C4-2B (cell line): ENCODE data around the gene ING5.
"Not testable (repeated sequence)": the region's sequence is repeated elsewhere in the genome, so short reads cannot be mapped to it uniquely, and the experiment has no call there.

ENCODE experiments used
- H3K27ac ChIP-seq: fragments of 450-650 bp; 2 replicates; pipeline ENCODE4 v1.5.1; 2017
- ZFX ChIP-seq: fragments of 450-650 bp; IDR thresholded peaks from 2 replicates; pipeline ENCODE4 v1.6.1; 2017
- TF ChIP-seq, protein P1 (sequence below): fragments of 450-650 bp; conservative IDR thresholded peaks from 2 replicates; pipeline ENCODE4 v1.5.1; 2017; ENCODE audit warnings: mild to moderate bottlenecking

The ING5 gene

DNA sequence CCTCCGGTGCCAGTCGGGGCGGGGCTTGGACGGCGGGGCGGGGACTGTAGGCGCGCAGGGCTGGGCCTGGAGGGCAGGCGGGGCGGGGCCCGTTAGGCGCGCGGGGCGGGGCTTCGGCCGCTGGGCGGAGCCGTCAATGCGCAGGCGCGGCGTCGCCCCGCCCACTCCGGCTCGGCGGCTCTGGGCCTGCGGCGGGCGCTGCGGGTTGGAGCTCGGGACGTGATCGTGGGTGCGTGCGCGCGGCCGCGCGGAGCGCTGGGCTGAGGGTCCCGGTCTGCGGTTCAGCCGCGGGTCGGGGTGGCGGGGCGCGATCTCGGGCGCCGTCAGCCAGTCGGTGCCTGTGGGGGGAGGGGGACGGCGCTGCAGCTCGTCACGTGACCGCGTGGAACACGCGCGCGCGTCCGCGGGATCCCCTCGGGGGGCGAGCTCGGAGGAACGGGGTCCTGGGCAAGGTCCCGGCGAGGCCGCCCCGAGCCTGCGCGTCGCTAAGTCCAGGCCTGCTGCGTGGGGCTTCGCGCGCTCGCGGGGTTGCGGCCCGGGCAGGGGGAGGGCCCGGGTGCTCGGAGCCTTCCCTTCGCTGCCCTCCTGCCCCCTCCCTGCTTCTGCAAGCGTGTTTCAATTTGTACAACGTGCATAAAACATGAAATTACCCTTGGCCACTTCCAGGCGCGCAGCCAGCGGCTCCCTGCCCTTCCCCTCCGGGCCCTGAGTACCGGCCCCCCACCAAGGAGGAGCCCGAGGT lies 32.8 kb downstream of the ING5 start, which contains the start of gene D2HGDH:
Gene D2HGDH, plus strand, starts transcription at position 164 of the 742 bp plus-strand sequence. CDS start 595 bp downstream, outside the sequence.
- H3K27ac ChIP-seq = peak within 1 kb of the TSS; percentile 95
- TF ChIP-seq, protein P1, sequence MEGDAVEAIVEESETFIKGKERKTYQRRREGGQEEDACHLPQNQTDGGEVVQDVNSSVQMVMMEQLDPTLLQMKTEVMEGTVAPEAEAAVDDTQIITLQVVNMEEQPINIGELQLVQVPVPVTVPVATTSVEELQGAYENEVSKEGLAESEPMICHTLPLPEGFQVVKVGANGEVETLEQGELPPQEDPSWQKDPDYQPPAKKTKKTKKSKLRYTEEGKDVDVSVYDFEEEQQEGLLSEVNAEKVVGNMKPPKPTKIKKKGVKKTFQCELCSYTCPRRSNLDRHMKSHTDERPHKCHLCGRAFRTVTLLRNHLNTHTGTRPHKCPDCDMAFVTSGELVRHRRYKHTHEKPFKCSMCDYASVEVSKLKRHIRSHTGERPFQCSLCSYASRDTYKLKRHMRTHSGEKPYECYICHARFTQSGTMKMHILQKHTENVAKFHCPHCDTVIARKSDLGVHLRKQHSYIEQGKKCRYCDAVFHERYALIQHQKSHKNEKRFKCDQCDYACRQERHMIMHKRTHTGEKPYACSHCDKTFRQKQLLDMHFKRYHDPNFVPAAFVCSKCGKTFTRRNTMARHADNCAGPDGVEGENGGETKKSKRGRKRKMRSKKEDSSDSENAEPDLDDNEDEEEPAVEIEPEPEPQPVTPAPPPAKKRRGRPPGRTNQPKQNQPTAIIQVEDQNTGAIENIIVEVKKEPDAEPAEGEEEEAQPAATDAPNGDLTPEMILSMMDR = no peak
- TF ChIP-seq ZFX = peak; percentile 50; the same call in 1 of the 2 replicates

DNA sequence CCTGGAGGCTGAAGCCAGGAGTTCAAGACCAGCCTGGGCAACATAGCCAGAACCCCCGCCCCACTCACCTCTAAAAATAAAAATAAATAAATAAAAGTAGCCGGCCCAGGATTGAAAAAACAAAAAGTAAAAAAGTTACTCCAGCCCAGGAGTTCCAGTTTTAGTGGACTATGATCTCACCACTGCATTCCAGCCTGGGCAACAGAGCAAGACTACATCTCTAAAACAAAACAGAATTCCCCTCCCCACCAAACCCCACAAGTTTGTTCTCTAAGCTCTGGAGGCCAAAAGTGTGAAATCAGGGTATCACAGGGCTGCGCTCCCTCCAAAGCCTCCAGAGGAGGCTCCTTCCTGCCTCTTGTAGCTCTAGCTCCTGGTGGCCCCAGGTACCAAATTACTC lies 34.3 kb downstream of the ING5 start:
- TF ChIP-seq ZFX = no peak
- TF ChIP-seq, protein P1 = no peak
- H3K27ac ChIP-seq = peak overlapping the region; percentile 95; the same call in 1 of the 2 replicates

DNA sequence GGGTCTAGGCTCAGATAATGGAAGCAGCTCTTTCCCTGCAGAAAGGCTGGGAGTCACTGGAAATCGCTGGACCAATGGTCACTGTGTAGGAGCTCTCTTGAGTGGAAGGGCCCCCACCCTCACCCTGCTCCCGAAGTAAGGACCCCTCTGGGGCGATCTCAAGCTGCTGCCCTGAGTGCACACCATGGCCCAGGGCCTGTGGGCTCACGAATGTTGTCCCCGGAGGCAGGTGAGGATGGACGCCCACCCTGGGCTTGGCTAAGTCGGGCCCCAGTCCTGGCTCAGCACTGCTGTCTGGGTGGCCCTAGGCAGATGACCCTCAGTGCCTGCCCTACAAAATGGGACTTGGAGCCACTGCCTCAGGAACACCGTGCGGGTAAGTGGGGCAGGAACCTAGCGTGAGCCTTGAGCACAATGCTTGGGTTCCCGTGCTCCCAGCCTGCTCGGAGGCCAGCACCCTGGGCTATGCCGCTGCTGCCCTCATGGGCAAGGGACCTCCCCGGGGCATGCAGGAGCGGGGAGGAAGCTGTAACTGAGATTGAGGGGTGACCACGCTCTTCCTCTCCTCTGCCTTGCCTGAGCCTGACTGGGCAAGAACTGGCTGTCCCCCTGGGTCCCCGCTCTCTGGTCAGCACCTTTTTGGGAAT lies 36.3 kb downstream of the ING5 start:
- TF ChIP-seq, protein P1 = no peak
- no peak for TF ChIP-seq ZFX
- H3K27ac ChIP-seq = no peak overlapping the region

DNA sequence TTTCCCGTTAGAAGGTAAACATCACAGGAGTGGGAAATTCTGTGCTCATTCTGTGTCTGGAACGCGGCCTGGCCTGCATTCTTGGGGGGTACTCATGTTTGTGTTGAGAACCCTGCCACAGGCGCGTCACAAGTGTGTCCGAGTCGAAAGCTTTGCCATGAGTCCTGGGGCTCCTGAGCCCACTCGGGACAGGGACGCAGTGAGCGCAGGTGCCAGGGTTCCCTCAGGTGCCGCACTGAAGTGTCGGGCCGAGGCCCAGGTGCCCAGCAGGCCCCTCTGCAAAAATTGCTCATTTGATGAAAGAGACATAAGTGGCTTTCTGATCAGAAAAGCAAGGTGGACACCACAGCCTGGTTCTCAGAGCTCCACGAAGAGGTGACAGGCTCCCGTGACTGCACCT lies 37.3 kb downstream of the ING5 start:
- no peak for TF ChIP-seq ZFX
- TF ChIP-seq, protein P1 = no peak
- H3K27ac ChIP-seq = no peak overlapping the region

DNA sequence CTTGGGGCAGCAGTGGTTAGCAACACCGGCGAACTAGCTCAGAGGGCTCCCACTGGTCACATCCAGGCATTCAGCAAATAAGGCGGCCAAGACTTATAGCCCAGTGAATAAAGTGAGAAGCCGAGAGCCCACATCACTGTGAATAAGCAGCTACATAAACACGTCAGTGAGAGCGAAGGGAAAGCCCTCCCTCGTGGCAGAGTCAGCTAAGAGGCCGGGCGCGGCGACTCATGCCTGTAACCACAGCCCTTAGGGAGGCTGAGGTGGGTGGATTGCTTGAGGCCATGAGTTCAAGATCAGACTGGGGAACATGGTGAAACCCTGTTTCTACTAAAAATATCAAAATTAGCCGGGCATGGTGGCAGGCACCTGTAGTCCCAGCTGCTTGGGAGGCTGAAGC lies 37.8 kb downstream of the ING5 start:
- no peak overlapping the region for H3K27ac ChIP-seq
- TF ChIP-seq ZFX = no peak
- TF ChIP-seq, protein P1 = no peak

DNA sequence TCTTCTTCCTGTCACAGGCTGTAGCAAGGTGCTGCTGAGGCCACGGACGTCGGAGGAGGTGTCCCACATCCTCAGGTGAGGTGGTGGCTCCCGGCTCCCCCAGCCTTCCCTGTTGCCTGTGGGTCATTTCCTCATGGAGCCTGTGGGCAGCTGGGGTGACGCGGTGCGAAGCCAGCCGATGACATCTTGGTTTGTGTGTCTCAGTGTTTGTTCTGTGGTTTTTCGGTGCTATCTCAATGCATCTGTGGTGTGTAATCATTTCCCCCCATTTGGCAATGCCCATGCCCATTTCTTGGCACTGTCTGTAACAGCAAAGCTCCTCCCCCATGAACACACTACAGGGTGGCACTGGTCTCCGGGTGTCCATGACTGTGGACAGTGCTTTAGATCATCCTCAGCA lies 39.2 kb downstream of the ING5 start:
- TF ChIP-seq, protein P1 = no peak
- no peak for TF ChIP-seq ZFX
- H3K27ac ChIP-seq = no peak overlapping the region

DNA sequence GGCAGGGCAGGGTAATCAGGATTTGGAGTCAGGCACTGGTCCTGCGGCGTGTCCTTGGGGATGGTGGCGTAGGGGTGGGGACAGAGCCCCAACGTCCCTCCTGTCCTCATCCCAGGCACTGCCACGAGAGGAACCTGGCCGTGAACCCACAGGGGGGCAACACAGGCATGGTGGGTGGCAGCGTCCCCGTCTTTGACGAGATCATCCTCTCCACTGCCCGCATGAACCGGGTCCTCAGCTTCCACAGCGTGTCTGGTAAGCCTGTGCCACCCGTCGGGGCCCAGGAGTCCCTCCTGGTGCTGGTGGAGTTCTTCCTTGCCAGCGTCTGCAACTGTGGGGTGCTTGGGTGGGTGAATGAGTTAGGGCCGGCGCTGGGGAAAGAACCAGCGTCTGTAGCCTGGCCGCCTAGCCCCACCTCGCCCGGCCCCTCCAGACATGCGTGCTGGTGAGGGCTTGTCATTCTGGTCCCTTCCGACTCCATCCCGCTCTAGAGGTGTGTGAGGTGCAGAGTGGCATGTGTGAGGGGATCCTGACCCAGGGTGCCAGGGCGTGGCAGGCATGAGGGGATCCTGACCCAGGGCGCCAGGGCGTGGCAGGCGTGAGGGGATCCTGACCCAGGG lies 40.6 kb downstream of the ING5 start:
- H3K27ac ChIP-seq = no peak overlapping the region

DNA sequence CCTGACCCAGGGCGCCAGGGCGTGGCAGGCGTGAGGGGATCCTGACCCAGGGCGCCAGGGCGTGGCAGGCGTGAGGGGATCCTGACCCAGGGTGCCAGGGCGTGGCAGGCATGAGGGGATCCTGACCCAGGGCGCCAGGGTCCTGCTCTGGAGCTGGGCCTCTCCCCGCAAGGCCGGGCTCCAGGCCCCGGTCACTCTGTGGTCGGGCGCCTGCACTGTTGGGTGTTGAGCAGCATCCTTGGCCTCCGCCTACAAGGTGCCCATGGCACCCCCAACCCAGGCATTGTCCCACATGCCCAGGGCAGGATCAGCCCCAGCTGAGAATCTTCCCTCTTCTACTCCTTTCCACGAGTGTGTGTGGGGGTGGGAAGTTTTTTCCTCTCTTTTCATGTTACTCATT lies 41.2 kb downstream of the ING5 start:
- H3K27ac ChIP-seq = not testable (repeated sequence)

More for the DNA sequence above, 40.6 kb downstream of the ING5 start:
- TF ChIP-seq, protein P1 = no peak
- no peak for TF ChIP-seq ZFX
